ENCODE data around the gene NHSL1. TPM values are rescaled to one million over a fixed set of nuclear protein-coding genes. Genes with fewer than 3 reads are reported as not detected.
A peak's percentile ranks its signal among the peaks of the same experiment; 100 is the strongest.

The NHSL1 gene
- total RNA-seq, 1 experiment from 2014 or later = 14.8 TPM

GRCh38 chr6:138528956-138529355 lies 29.7 kb upstream of the NHSL1 start:
- Histone ChIP-seq H3K4me3 (ENCODE audit: insufficient read depth, low read depth, low read length) (no peak overlapping the region), H3K27me3 (ENCODE audit: control insufficient read depth, insufficient read depth, low read length) (no peaks in the 10 kb centered on the region), H3K36me3 (replicated peaks; ENCODE audit: control insufficient read depth, insufficient read depth, low read length) (no peaks in the 10 kb centered on the region)
- no peak for DNase-seq

GRCh38 chr6:138528137-138528536 lies 28.8 kb upstream of the NHSL1 start:
- Histone ChIP-seq H3K27me3 (ENCODE audit: control insufficient read depth, insufficient read depth, low read length) (no peaks in the 10 kb centered on the region), H3K36me3 (replicated peaks; ENCODE audit: control insufficient read depth, insufficient read depth, low read length) (no peaks in the 10 kb centered on the region), H3K4me3 (ENCODE audit: insufficient read depth, low read depth, low read length) (no peak overlapping the region)
- no peak for DNase-seq

- DNase-seq = no peak
- no peaks in the 10 kb centered on the region for H3K27me3 ChIP-seq (ENCODE audit: control insufficient read depth, insufficient read depth, low read length)
- no peak overlapping the region for H3K4me3 ChIP-seq (ENCODE audit: insufficient read depth, low read depth, low read length)
Measured at GRCh38 chr6:138527411-138528088, 28.3 kb upstream of the NHSL1 start.

GRCh38 chr6:138526822-138527235 lies 27.5 kb upstream of the NHSL1 start:
- H3K4me3 ChIP-seq (ENCODE audit: insufficient read depth, low read depth, low read length) = no peak overlapping the region
- no peak for DNase-seq
- H3K27me3 ChIP-seq (ENCODE audit: control insufficient read depth, insufficient read depth, low read length) = no peaks in the 10 kb centered on the region
- no peaks in the 10 kb centered on the region for H3K36me3 ChIP-seq (replicated peaks; ENCODE audit: control insufficient read depth, insufficient read depth, low read length)

More at GRCh38 chr6:138527411-138528088, 28.3 kb upstream of the NHSL1 start:
- H3K36me3 ChIP-seq (replicated peaks; ENCODE audit: control insufficient read depth, insufficient read depth, low read length) = no peaks in the 10 kb centered on the region

GRCh38 chr6:138525355-138525754 lies 26.1 kb upstream of the NHSL1 start:
- DNase-seq = no peak
- Histone ChIP-seq H3K4me3 (ENCODE audit: insufficient read depth, low read depth, low read length) (no peak overlapping the region), H3K36me3 (replicated peaks; ENCODE audit: control insufficient read depth, insufficient read depth, low read length) (no peaks in the 10 kb centered on the region), H3K27me3 (ENCODE audit: control insufficient read depth, insufficient read depth, low read length) (no peaks in the 10 kb centered on the region)

- Histone ChIP-seq H3K36me3 (replicated peaks; ENCODE audit: control insufficient read depth, insufficient read depth, low read length) (no peaks in the 10 kb centered on the region), H3K4me3 (ENCODE audit: insufficient read depth, low read depth, low read length) (no peak overlapping the region), H3K27me3 (ENCODE audit: control insufficient read depth, insufficient read depth, low read length) (no peaks in the 10 kb centered on the region)
- DNase-seq = no peak
Measured at GRCh38 chr6:138524526-138524925, 25.2 kb upstream of the NHSL1 start.

GRCh38 chr6:138523347-138524210 lies 24.3 kb upstream of the NHSL1 start:
- no peak for DNase-seq
- Histone ChIP-seq H3K36me3 (replicated peaks; ENCODE audit: control insufficient read depth, insufficient read depth, low read length) (no peaks in the 10 kb centered on the region), H3K4me3 (ENCODE audit: insufficient read depth, low read depth, low read length) (no peak overlapping the region), H3K27me3 (ENCODE audit: control insufficient read depth, insufficient read depth, low read length) (no peaks in the 10 kb centered on the region)

- Histone ChIP-seq H3K4me3 (ENCODE audit: insufficient read depth, low read depth, low read length) (no peak overlapping the region), H3K27me3 (ENCODE audit: control insufficient read depth, insufficient read depth, low read length) (no peaks in the 10 kb centered on the region), H3K36me3 (replicated peaks; ENCODE audit: control insufficient read depth, insufficient read depth, low read length) (no peaks in the 10 kb centered on the region)
- DNase-seq = no peak
Measured at GRCh38 chr6:138522611-138523010, 23.3 kb upstream of the NHSL1 start.

GRCh38 chr6:138521790-138522189 lies 22.5 kb upstream of the NHSL1 start:
- Histone ChIP-seq H3K27me3 (ENCODE audit: control insufficient read depth, insufficient read depth, low read length) (no peaks in the 10 kb centered on the region), H3K4me3 (ENCODE audit: insufficient read depth, low read depth, low read length) (no peak overlapping the region), H3K36me3 (replicated peaks; ENCODE audit: control insufficient read depth, insufficient read depth, low read length) (no peaks in the 10 kb centered on the region)
- no peak for DNase-seq

- DNase-seq = no peak
- Histone ChIP-seq H3K36me3 (replicated peaks; ENCODE audit: control insufficient read depth, insufficient read depth, low read length) (no peaks in the 10 kb centered on the region), H3K27me3 (ENCODE audit: control insufficient read depth, insufficient read depth, low read length) (no peaks in the 10 kb centered on the region), H3K4me3 (ENCODE audit: insufficient read depth, low read depth, low read length) (no peak overlapping the region)
Measured at GRCh38 chr6:138520463-138520862, 21.2 kb upstream of the NHSL1 start.

- Histone ChIP-seq H3K27me3 (ENCODE audit: control insufficient read depth, insufficient read depth, low read length) (no peaks in the 10 kb centered on the region), H3K36me3 (replicated peaks; ENCODE audit: control insufficient read depth, insufficient read depth, low read length) (no peaks in the 10 kb centered on the region), H3K4me3 (ENCODE audit: insufficient read depth, low read depth, low read length) (no peak overlapping the region)
- no peak for DNase-seq
Measured at GRCh38 chr6:138518054-138518453, 18.8 kb upstream of the NHSL1 start.

GRCh38 chr6:138517635-138518034 lies 18.3 kb upstream of the NHSL1 start:
- Histone ChIP-seq H3K36me3 (replicated peaks; ENCODE audit: control insufficient read depth, insufficient read depth, low read length) (no peaks in the 10 kb centered on the region), H3K27me3 (ENCODE audit: control insufficient read depth, insufficient read depth, low read length) (no peaks in the 10 kb centered on the region), H3K4me3 (ENCODE audit: insufficient read depth, low read depth, low read length) (no peak overlapping the region)
- DNase-seq = peak; percentile 14

GRCh38 chr6:138515657-138516248 lies 16.5 kb upstream of the NHSL1 start:
- DNase-seq = no peak
- Histone ChIP-seq H3K36me3 (replicated peaks; ENCODE audit: control insufficient read depth, insufficient read depth, low read length) (no peaks in the 10 kb centered on the region), H3K27me3 (ENCODE audit: control insufficient read depth, insufficient read depth, low read length) (no peaks in the 10 kb centered on the region), H3K4me3 (ENCODE audit: insufficient read depth, low read depth, low read length) (no peak overlapping the region)

GRCh38 chr6:138514860-138515540 lies 15.7 kb upstream of the NHSL1 start:
- Histone ChIP-seq H3K27me3 (ENCODE audit: control insufficient read depth, insufficient read depth, low read length) (no peaks in the 10 kb centered on the region), H3K36me3 (replicated peaks; ENCODE audit: control insufficient read depth, insufficient read depth, low read length) (no peaks in the 10 kb centered on the region), H3K4me3 (ENCODE audit: insufficient read depth, low read depth, low read length) (no peak overlapping the region)
- DNase-seq = no peak
